CD4-positive, alpha-beta T cell treated with Interleukin-12 subunit alpha and Interleukin-12 subunit beta, for 1 hour (primary cell): ENCODE results near the gene DISC1.
"Not testable (repeated sequence)": the region's sequence is repeated elsewhere in the genome, so short reads cannot be mapped to it uniquely, and the experiment has no call there.

Experiments
- DNase-seq: peaks from one replicate; pipeline ENCODE4 v3.0.0-alpha.2; 2020

Gene DISC1

GRCh38 chr1:231705806-231706760 is 79.5 kb downstream of the DISC1 start:
- DNase-seq, result no peak

GRCh38 chr1:231706934-231707333 is 80.3 kb downstream of the DISC1 start:
- no peak for DNase-seq

- no peak for DNase-seq
These were observed 80.8 kb downstream of the DISC1 start for GRCh38 chr1:231707407-231707806.

- DNase-seq, result no peak
These were observed 81.8 kb downstream of the DISC1 start for GRCh38 chr1:231708394-231708793.

- DNase-seq, result no peak
These were observed 87.8 kb downstream of the DISC1 start for GRCh38 chr1:231714440-231714839.

GRCh38 chr1:231715816-231716722 is 89.5 kb downstream of the DISC1 start:
- no peak for DNase-seq

GRCh38 chr1:231716879-231717278 is 90.3 kb downstream of the DISC1 start:
- no peak for DNase-seq

- no peak for DNase-seq
These were observed 93.0 kb downstream of the DISC1 start for GRCh38 chr1:231719485-231720183.

- DNase-seq, result no peak
These were observed 94.2 kb downstream of the DISC1 start for GRCh38 chr1:231720652-231721325.

GRCh38 chr1:231721436-231721835 is 94.8 kb downstream of the DISC1 start:
- no peak for DNase-seq

GRCh38 chr1:231722356-231722755 is 95.8 kb downstream of the DISC1 start:
- DNase-seq, result no peak

GRCh38 chr1:231723146-231723545 is 96.6 kb downstream of the DISC1 start:
- no peak for DNase-seq

- no peak for DNase-seq
These were observed 97.5 kb downstream of the DISC1 start for GRCh38 chr1:231724041-231724440.

- peak; percentile 3 for DNase-seq
These were observed 98.5 kb downstream of the DISC1 start for GRCh38 chr1:231724876-231725647.

GRCh38 chr1:231727171-231727570 is 100.6 kb downstream of the DISC1 start:
- DNase-seq, result no peak

GRCh38 chr1:231728987-231729386 is 102.4 kb downstream of the DISC1 start:
- not testable (repeated sequence) for DNase-seq

- no peak for DNase-seq
These were observed 103.0 kb downstream of the DISC1 start for GRCh38 chr1:231729544-231729943.

GRCh38 chr1:231731268-231731667 is 104.7 kb downstream of the DISC1 start:
- DNase-seq, result no peak

- DNase-seq, result no peak
These were observed 106.5 kb downstream of the DISC1 start for GRCh38 chr1:231733063-231733462.

GRCh38 chr1:231733672-231734071 is 107.1 kb downstream of the DISC1 start:
- no peak for DNase-seq

GRCh38 chr1:231734417-231734816 is 107.8 kb downstream of the DISC1 start:
- no peak for DNase-seq

GRCh38 chr1:231735411-231735810 is 108.8 kb downstream of the DISC1 start:
- DNase-seq, result no peak
